ENCODE data around the gene DDX10.
A peak's percentile ranks its signal among the peaks of the same experiment; 100 is the strongest.
"Not testable (repeated sequence)": the region's sequence is repeated elsewhere in the genome, so short reads cannot be mapped to it uniquely, and the experiment has no call there.

Gene DDX10

GRCh38 chr11:108734283-108734682, 69.4 kb downstream of the DDX10 start:
- Histone ChIP-seq H3K9me2 (replicated peaks; ENCODE audit: control insufficient read depth, low read length) (no peaks in the 10 kb centered on the region), H3K9me3 (ENCODE audit: control insufficient read depth, insufficient read depth, low read length) (peaks cover 3% of the 10 kb centered on the region; the same call in 1 of the 2 replicates), H3K27me3 (ENCODE audit: control insufficient read depth, low read length) (no peaks in the 10 kb centered on the region), H3K4me1 (ENCODE audit: control insufficient read depth, low read length) (0 out of 2 replicates have a peak, but pooled peaks cover 10% of the 10 kb centered on the region), H3F3A (ENCODE audit: control insufficient read depth, insufficient read depth) (peaks cover 4% of the 10 kb centered on the region; the same call in 1 of the 2 replicates), H3K4me3 (ENCODE audit: low read length) (no peak overlapping the region), H4K20me1 (ENCODE audit: control insufficient read depth, insufficient read depth, low read depth, low read length) (no peaks in the 10 kb centered on the region), H3K27ac (ENCODE audit: low read depth, low read length) (no peak overlapping the region), H3K79me2 (ENCODE audit: control insufficient read depth, low read length) (peaks cover 78% of the 10 kb centered on the region), H3K36me3 (ENCODE audit: control insufficient read depth, low read length) (peaks cover 41% of the 10 kb centered on the region), H3K4me2 (ENCODE audit: low read length) (no peak overlapping the region)
- TF ChIP-seq EZH2phosphoT487 (IDR thresholded peaks at IDR 0.05; ENCODE audit: borderline replicate concordance, low read length) (no peak), CTCF (IDR thresholded peaks at IDR 0.05; ENCODE audit: low read depth, low read length, poor library complexity, severe bottlenecking) (no peak)

- peaks cover 4% of the 10 kb centered on the region; the same call in 1 of the 2 replicates for H3F3A ChIP-seq (ENCODE audit: control insufficient read depth, insufficient read depth)
- peaks cover 3% of the 10 kb centered on the region; the same call in 1 of the 2 replicates for H3K9me3 ChIP-seq (ENCODE audit: control insufficient read depth, insufficient read depth, low read length)
- H3K36me3 ChIP-seq (ENCODE audit: control insufficient read depth, low read length) = peaks cover 41% of the 10 kb centered on the region
- no peak overlapping the region for H3K27ac ChIP-seq (ENCODE audit: low read depth, low read length)
- no peak overlapping the region for H3K4me3 ChIP-seq (ENCODE audit: low read length)
- TF ChIP-seq CTCF (IDR thresholded peaks at IDR 0.05; ENCODE audit: low read depth, low read length, poor library complexity, severe bottlenecking) (peak; percentile 73), EZH2phosphoT487 (IDR thresholded peaks at IDR 0.05; ENCODE audit: borderline replicate concordance, low read length) (no peak)
- H3K4me1 ChIP-seq (ENCODE audit: control insufficient read depth, low read length) = 0 out of 2 replicates have a peak, but pooled peaks cover 10% of the 10 kb centered on the region
- H3K27me3 ChIP-seq (ENCODE audit: control insufficient read depth, low read length) = no peaks in the 10 kb centered on the region
- no peaks in the 10 kb centered on the region for H4K20me1 ChIP-seq (ENCODE audit: control insufficient read depth, insufficient read depth, low read depth, low read length)
- no peak overlapping the region for H3K4me2 ChIP-seq (ENCODE audit: low read length)
- H3K79me2 ChIP-seq (ENCODE audit: control insufficient read depth, low read length) = peaks cover 77% of the 10 kb centered on the region
- H3K9me2 ChIP-seq (replicated peaks; ENCODE audit: control insufficient read depth, low read length) = no peaks in the 10 kb centered on the region
These were observed 70.2 kb downstream of the DDX10 start for GRCh38 chr11:108734956-108735559.

GRCh38 chr11:108740132-108740531, 75.3 kb downstream of the DDX10 start:
- not testable (repeated sequence) for H3K4me1 ChIP-seq (ENCODE audit: control insufficient read depth, low read length); H3F3A ChIP-seq (ENCODE audit: control insufficient read depth, insufficient read depth); H4K20me1 ChIP-seq (ENCODE audit: control insufficient read depth, insufficient read depth, low read depth, low read length); H3K27me3 ChIP-seq (ENCODE audit: control insufficient read depth, low read length); H3K9me2 ChIP-seq (replicated peaks; ENCODE audit: control insufficient read depth, low read length); H3K4me3 ChIP-seq (ENCODE audit: low read length); H3K9me3 ChIP-seq (ENCODE audit: control insufficient read depth, insufficient read depth, low read length); H3K4me2 ChIP-seq (ENCODE audit: low read length); H3K27ac ChIP-seq (ENCODE audit: low read depth, low read length)
- H3K36me3 ChIP-seq (ENCODE audit: control insufficient read depth, low read length) = peaks cover 38% of the 10 kb centered on the region
- H3K79me2 ChIP-seq (ENCODE audit: control insufficient read depth, low read length) = peaks cover 65% of the 10 kb centered on the region

GRCh38 chr11:108743851-108744250, 79.0 kb downstream of the DDX10 start:
- peaks cover 32% of the 10 kb centered on the region for H3K79me2 ChIP-seq (ENCODE audit: control insufficient read depth, low read length)

More at GRCh38 chr11:108743851-108744250, 79.0 kb downstream of the DDX10 start:
- peaks cover 12% of the 10 kb centered on the region for H3K36me3 ChIP-seq (ENCODE audit: control insufficient read depth, low read length)
- no peaks in the 10 kb centered on the region for H4K20me1 ChIP-seq (ENCODE audit: control insufficient read depth, insufficient read depth, low read depth, low read length)
- H3K27ac ChIP-seq (ENCODE audit: low read depth, low read length) = no peak overlapping the region
- peaks cover 3% of the 10 kb centered on the region; the same call in 1 of the 2 replicates for H3F3A ChIP-seq (ENCODE audit: control insufficient read depth, insufficient read depth)
- no peak overlapping the region for H3K4me2 ChIP-seq (ENCODE audit: low read length)
- H3K4me3 ChIP-seq (ENCODE audit: low read length) = no peak overlapping the region
- no peaks in the 10 kb centered on the region for H3K9me3 ChIP-seq (ENCODE audit: control insufficient read depth, insufficient read depth, low read length)
- no peaks in the 10 kb centered on the region for H3K27me3 ChIP-seq (ENCODE audit: control insufficient read depth, low read length)
- no peaks in the 10 kb centered on the region for H3K9me2 ChIP-seq (replicated peaks; ENCODE audit: control insufficient read depth, low read length)
- no peak for TF ChIP-seq CTCF (IDR thresholded peaks at IDR 0.05; ENCODE audit: low read depth, low read length, poor library complexity, severe bottlenecking)
- no peak for TF ChIP-seq EZH2phosphoT487 (IDR thresholded peaks at IDR 0.05; ENCODE audit: borderline replicate concordance, low read length)
- peaks cover 4% of the 10 kb centered on the region for H3K4me1 ChIP-seq (ENCODE audit: control insufficient read depth, low read length)

Data from DOHH2 (cell line).